OCI-LY1 (cell line): ENCODE measurements around the gene SRCIN1.

ENCODE experiments used
- H2AFZ ChIP-seq: fragments of 200-600 bp; sonication (generic), shearing (Covaris generic); 2 replicates; pipeline ENCODE4 v1.6.0; 2014; ENCODE audit warnings: antibody characterized with exemption, mild to moderate bottlenecking, low read length
- H3F3A ChIP-seq: fragments of 200-600 bp; sonication (generic), shearing (Covaris generic); 2 replicates; pipeline ENCODE4 v1.6.0; 2014; ENCODE audit warnings: mild to moderate bottlenecking, antibody characterized with exemption, low read length, moderate library complexity; ENCODE audit not compliant: insufficient read depth
- H3K27ac ChIP-seq: fragments of 200-600 bp; sonication (generic); 2 replicates; pipeline ENCODE4 v1.5.1; 2014; ENCODE audit warnings: low read length, mixed run types, mild to moderate bottlenecking, low read depth; ENCODE audit not compliant: poor library complexity, severe bottlenecking
- H3K27me3 ChIP-seq: fragments of 200-600 bp; sonication (generic); 2 replicates; pipeline ENCODE4 v1.6.0; 2014; ENCODE audit warnings: antibody characterized with exemption, mild to moderate bottlenecking, low read length, moderate library complexity; ENCODE audit not compliant: insufficient read depth
- H3K36me3 ChIP-seq: fragments of 200-600 bp; sonication (generic); 2 replicates; pipeline ENCODE4 v1.6.1; 2014; ENCODE audit warnings: mild to moderate bottlenecking, antibody characterized with exemption, low read length, moderate library complexity, mixed read lengths; ENCODE audit not compliant: insufficient read depth
- H3K4me1 ChIP-seq: fragments of 200-600 bp; sonication (generic); 2 replicates; pipeline ENCODE4 v1.5.1; 2014; ENCODE audit warnings: mild to moderate bottlenecking, low read length, moderate library complexity; ENCODE audit not compliant: insufficient read depth, severe bottlenecking
- H3K4me2 ChIP-seq: fragments of 200-600 bp; sonication (generic), shearing (Covaris generic); 2 replicates; pipeline ENCODE4 v1.6.1; 2014; ENCODE audit warnings: low read length
- H3K4me3 ChIP-seq: fragments of 200-600 bp; sonication (generic); 2 replicates; pipeline ENCODE4 v1.5.1; 2014; ENCODE audit warnings: low read length, low read depth, mild to moderate bottlenecking, mixed read lengths; ENCODE audit not compliant: poor library complexity, severe bottlenecking
- H3K79me2 ChIP-seq: fragments of 200-600 bp; shearing (Covaris generic); 2 replicates; pipeline ENCODE4 v1.6.1; 2016; ENCODE audit warnings: mixed run types, low read length, mixed read lengths; ENCODE audit not compliant: insufficient read depth
- H3K9ac ChIP-seq: fragments of 200-600 bp; sonication (generic), shearing (Covaris generic); 2 replicates; pipeline ENCODE4 v1.6.1; 2014; ENCODE audit warnings: mild to moderate bottlenecking, low read length, mixed read lengths
- H3K9me2 ChIP-seq: fragments of 200-600 bp; sonication (generic), shearing (Covaris generic); 2 replicates; pipeline ENCODE4 v1.6.1; 2014; ENCODE audit warnings: low read depth, mild to moderate bottlenecking, low read length, mixed read lengths
- H3K9me3 ChIP-seq: fragments of 200-600 bp; shearing (Covaris generic); 2 replicates; pipeline ENCODE4 v1.6.1; 2014; ENCODE audit warnings: low read length, mixed read lengths
- H4K20me1 ChIP-seq: fragments of 200-600 bp; sonication (generic), shearing (Covaris generic); 2 replicates; pipeline ENCODE4 v1.6.0; 2016; ENCODE audit warnings: mild to moderate bottlenecking, low read length; ENCODE audit not compliant: insufficient read depth
- EZH2 ChIP-seq: fragments of 200-600 bp; sonication (generic), shearing (Covaris generic); IDR thresholded peaks from 2 replicates; pipeline ENCODE4 v1.8.0; 2017; ENCODE audit warnings: borderline replicate concordance, mixed run types, mild to moderate bottlenecking, antibody characterized with exemption, low read length, moderate library complexity, mixed read lengths
- TF ChIP-seq, protein P1 (sequence below): fragments of 200-600 bp; sonication (generic), shearing (Covaris generic); IDR thresholded peaks from 2 replicates; pipeline ENCODE4 v1.5.1; 2017; ENCODE audit warnings: mild to moderate bottlenecking, antibody characterized with exemption, low read length, moderate library complexity, mixed read lengths

The SRCIN1 gene

GRCh38 chr17:38559880-38560230 is 45.9 kb downstream of the SRCIN1 start:
- Histone ChIP-seq H3K9ac (no peak overlapping the region; the same call in 1 of the 2 replicates), H3K4me2 (peak overlapping the region; percentile 76), H3K4me3 (peak overlapping the region; percentile 57), H3K4me1 (peaks cover 18% of the 10 kb centered on the region), H4K20me1 (no peaks in the 10 kb centered on the region), H3K9me3 (no peaks in the 10 kb centered on the region), H3F3A (no peaks in the 10 kb centered on the region), H3K27me3 (peaks cover 10% of the 10 kb centered on the region; the same call in 1 of the 2 replicates), H3K36me3 (no peaks in the 10 kb centered on the region), H3K79me2 (no peaks in the 10 kb centered on the region), H3K9me2 (no peaks in the 10 kb centered on the region), H3K27ac (no peak overlapping the region), H2AFZ (no peak overlapping the region)
- TF ChIP-seq EZH2: no peak
- TF ChIP-seq, protein P1, sequence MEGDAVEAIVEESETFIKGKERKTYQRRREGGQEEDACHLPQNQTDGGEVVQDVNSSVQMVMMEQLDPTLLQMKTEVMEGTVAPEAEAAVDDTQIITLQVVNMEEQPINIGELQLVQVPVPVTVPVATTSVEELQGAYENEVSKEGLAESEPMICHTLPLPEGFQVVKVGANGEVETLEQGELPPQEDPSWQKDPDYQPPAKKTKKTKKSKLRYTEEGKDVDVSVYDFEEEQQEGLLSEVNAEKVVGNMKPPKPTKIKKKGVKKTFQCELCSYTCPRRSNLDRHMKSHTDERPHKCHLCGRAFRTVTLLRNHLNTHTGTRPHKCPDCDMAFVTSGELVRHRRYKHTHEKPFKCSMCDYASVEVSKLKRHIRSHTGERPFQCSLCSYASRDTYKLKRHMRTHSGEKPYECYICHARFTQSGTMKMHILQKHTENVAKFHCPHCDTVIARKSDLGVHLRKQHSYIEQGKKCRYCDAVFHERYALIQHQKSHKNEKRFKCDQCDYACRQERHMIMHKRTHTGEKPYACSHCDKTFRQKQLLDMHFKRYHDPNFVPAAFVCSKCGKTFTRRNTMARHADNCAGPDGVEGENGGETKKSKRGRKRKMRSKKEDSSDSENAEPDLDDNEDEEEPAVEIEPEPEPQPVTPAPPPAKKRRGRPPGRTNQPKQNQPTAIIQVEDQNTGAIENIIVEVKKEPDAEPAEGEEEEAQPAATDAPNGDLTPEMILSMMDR: no peak

- H3K4me2 ChIP-seq: peak overlapping the region; percentile 76
- peaks cover 10% of the 10 kb centered on the region; the same call in 1 of the 2 replicates for H3K27me3 ChIP-seq
- peak overlapping the region; percentile 57 for H3K4me3 ChIP-seq
- H4K20me1 ChIP-seq: no peaks in the 10 kb centered on the region
- H2AFZ ChIP-seq: no peak overlapping the region
- H3K79me2 ChIP-seq: no peaks in the 10 kb centered on the region
- no peaks in the 10 kb centered on the region for H3K9me2 ChIP-seq
- no peaks in the 10 kb centered on the region for H3K9me3 ChIP-seq
- peaks cover 18% of the 10 kb centered on the region for H3K4me1 ChIP-seq
- H3K27ac ChIP-seq: no peak overlapping the region
- TF ChIP-seq EZH2: no peak
- TF ChIP-seq, protein P1: peak; percentile 27; the same call in 1 of the 2 replicates
- no peaks in the 10 kb centered on the region for H3F3A ChIP-seq
- no peak overlapping the region; the same call in 1 of the 2 replicates for H3K9ac ChIP-seq
- H3K36me3 ChIP-seq: no peaks in the 10 kb centered on the region
These were observed 46.5 kb downstream of the SRCIN1 start for GRCh38 chr17:38559051-38559879.

DNA sequence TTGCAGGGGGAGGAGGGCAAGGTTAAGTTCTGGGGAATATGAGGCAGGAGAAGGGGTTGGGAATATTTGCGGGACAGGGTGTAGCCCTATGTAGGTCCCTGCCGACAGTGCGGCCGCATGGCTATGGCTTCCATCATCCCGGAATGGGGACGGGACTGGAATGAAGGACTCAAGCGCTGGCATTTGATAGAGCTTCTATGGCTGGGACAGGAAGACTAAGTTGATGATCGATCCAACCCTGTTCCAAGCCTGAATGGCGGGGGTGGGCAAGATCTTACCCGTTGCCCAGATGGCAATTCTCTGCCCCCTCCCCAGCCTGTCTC is 47.1 kb downstream of the SRCIN1 start:
- no peaks in the 10 kb centered on the region for H3K36me3 ChIP-seq
- no peaks in the 10 kb centered on the region for H3K9me3 ChIP-seq
- H3K4me2 ChIP-seq: peak overlapping the region; percentile 76
- peaks cover 18% of the 10 kb centered on the region for H3K4me1 ChIP-seq
- no peaks in the 10 kb centered on the region for H4K20me1 ChIP-seq
- no peaks in the 10 kb centered on the region for H3K9me2 ChIP-seq
- no peak overlapping the region for H3K27ac ChIP-seq
- no peak overlapping the region for H2AFZ ChIP-seq
- H3K9ac ChIP-seq: peak overlapping the region; percentile 34; the same call in 1 of the 2 replicates
- peak overlapping the region; percentile 57 for H3K4me3 ChIP-seq
- H3K79me2 ChIP-seq: no peaks in the 10 kb centered on the region
- H3F3A ChIP-seq: no peaks in the 10 kb centered on the region
- peaks cover 10% of the 10 kb centered on the region; the same call in 1 of the 2 replicates for H3K27me3 ChIP-seq
- TF ChIP-seq EZH2: no peak
